Hepatocyte (in vitro differentiated cells): ENCODE data around the gene C1QBP. TPM values are rescaled to one million over a fixed set of nuclear protein-coding genes. Genes with fewer than 3 reads are reported as not detected.

Experiments
- DNase-seq: peaks from one replicate; pipeline ENCODE4 v3.0.0-alpha.2; 2016; ENCODE audit warnings: low spot score
- H2AFZ ChIP-seq: fragments of 200-600 bp; sonication (generic); 2 replicates; pipeline ENCODE4 v1.6.0; 2016; ENCODE audit warnings: antibody characterized with exemption, mild to moderate bottlenecking
- H3K27ac ChIP-seq: fragments of 200-600 bp; sonication (generic); 2 replicates; pipeline ENCODE4 v1.5.1; 2016; ENCODE audit warnings: mild to moderate bottlenecking
- H3K27me3 ChIP-seq: fragments of 200-600 bp; sonication (generic); 2 replicates; pipeline ENCODE4 v1.6.1; 2016
- H3K36me3 ChIP-seq: fragments of 200-600 bp; sonication (generic); replicated peaks from 2 replicates; pipeline ENCODE4 v1.5.1; 2016; ENCODE audit warnings: low read depth; ENCODE audit not compliant: insufficient read depth
- H3K4me1 ChIP-seq: fragments of 200-600 bp; sonication (generic); 2 replicates; pipeline ENCODE4 v1.5.1; 2016; ENCODE audit warnings: mild to moderate bottlenecking, moderate library complexity; ENCODE audit not compliant: insufficient read depth
- H3K4me2 ChIP-seq: fragments of 200-600 bp; sonication (generic); 2 replicates; pipeline ENCODE4 v1.6.0; 2016
- H3K4me3 ChIP-seq: fragments of 200-600 bp; sonication (generic); 2 replicates; pipeline ENCODE4 v1.5.1; 2016; ENCODE audit warnings: mild to moderate bottlenecking
- H3K79me2 ChIP-seq: fragments of 200-600 bp; sonication (generic); 2 replicates; pipeline ENCODE4 v1.6.0; 2017; ENCODE audit warnings: mild to moderate bottlenecking
- H3K9me2 ChIP-seq: fragments of 200-600 bp; sonication (generic); replicated peaks from 2 replicates; pipeline ENCODE4 v1.6.0; 2017; ENCODE audit warnings: mild to moderate bottlenecking; ENCODE audit not compliant: insufficient read depth
- H3K9me3 ChIP-seq: fragments of 200-600 bp; sonication (generic); 2 replicates; pipeline ENCODE4 v1.5.1; 2016; ENCODE audit warnings: low read depth, mild to moderate bottlenecking
- H4K20me1 ChIP-seq: fragments of 200-600 bp; sonication (generic); 2 replicates; pipeline ENCODE4 v1.6.0; 2016; ENCODE audit warnings: mild to moderate bottlenecking; ENCODE audit not compliant: insufficient read depth, poor library complexity, severe bottlenecking
- EZH2 ChIP-seq: fragments of 200-600 bp; sonication (generic); IDR thresholded peaks from 2 replicates; pipeline ENCODE4 v1.6.1; 2016; ENCODE audit warnings: antibody characterized with exemption, mild to moderate bottlenecking, borderline replicate concordance
- EZH2phosphoT487 ChIP-seq: fragments of 200-600 bp; sonication (generic); IDR thresholded peaks from one replicate; pipeline ENCODE4 v1.6.1; 2018; ENCODE audit warnings: antibody characterized with exemption, mild to moderate bottlenecking, low read depth, moderate library complexity; ENCODE audit not compliant: unreplicated experiment, severe bottlenecking
- WGBS: methylation state at CpG from one replicate; pipeline ENCODE4 v1.1.6; 2016; ENCODE audit warnings: low lambda C conversion rate; ENCODE audit errors: missing lambda C conversion rate; 5-methylcytosine and 5-hydroxymethylcytosine counted together
- polyA plus RNA-seq: library from polyadenylated mRNA; unstranded; fragments of >200 nt; fragmentation: Nextera tagmentation; extraction: Ambion mirVana; gene quantifications from 2 replicates; pipeline ENCODE4 v1.2.1, GENCODE V29; 2016
- total RNA-seq: library from RNA; depleted of rRNA; stranded (reverse); fragments of >200 nt; gene quantifications from 2 replicates; pipeline ENCODE4 v1.2.3, GENCODE V29; 2014
- TF ChIP-seq, protein P1 (sequence below): fragments of 200-600 bp; sonication (generic); IDR thresholded peaks from 2 replicates; pipeline ENCODE4 v1.5.1; 2016; ENCODE audit warnings: antibody characterized with exemption, mild to moderate bottlenecking; ENCODE audit not compliant: poor library complexity

C1QBP gene
- total and polyA plus RNA-seq, 2 experiments from 2014 or later: 145 to 185 TPM

DNA sequence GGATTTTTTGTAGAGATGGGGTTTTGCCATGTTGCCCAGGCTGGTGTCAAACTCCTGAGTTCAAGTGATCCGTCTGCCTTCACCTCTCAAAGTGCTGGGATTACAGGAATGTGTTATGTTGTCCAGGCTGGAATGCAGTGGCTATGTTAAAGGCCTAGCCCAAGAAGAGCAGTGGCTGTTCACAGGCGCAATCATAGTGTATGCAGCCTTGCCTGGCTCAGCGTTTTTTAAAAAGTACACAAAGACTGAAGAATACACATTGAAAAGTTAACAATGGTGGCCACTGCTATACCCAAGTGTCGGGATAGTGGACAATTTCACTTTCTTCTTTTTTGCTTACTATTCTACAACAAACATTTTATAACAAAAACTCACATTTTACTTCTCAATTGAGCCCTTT lies 40.0 kb upstream of the C1QBP start:
- Histone ChIP-seq H3K27ac (no peak overlapping the region), H3K4me1 (no peaks in the 10 kb centered on the region), H2AFZ (no peak overlapping the region), H3K27me3 (no peaks in the 10 kb centered on the region), H3K79me2 (peaks cover 26% of the 10 kb centered on the region), H3K9me2 (no peaks in the 10 kb centered on the region), H3K9me3 (no peaks in the 10 kb centered on the region), H4K20me1 (no peaks in the 10 kb centered on the region), H3K4me3 (no peak overlapping the region), H3K36me3 (peaks cover 9% of the 10 kb centered on the region), H3K4me2 (no peak overlapping the region)
- DNase-seq: no peak
- WGBS: 96% methylated on average over 4 of the region's 4 CpGs
- TF ChIP-seq, protein P1, sequence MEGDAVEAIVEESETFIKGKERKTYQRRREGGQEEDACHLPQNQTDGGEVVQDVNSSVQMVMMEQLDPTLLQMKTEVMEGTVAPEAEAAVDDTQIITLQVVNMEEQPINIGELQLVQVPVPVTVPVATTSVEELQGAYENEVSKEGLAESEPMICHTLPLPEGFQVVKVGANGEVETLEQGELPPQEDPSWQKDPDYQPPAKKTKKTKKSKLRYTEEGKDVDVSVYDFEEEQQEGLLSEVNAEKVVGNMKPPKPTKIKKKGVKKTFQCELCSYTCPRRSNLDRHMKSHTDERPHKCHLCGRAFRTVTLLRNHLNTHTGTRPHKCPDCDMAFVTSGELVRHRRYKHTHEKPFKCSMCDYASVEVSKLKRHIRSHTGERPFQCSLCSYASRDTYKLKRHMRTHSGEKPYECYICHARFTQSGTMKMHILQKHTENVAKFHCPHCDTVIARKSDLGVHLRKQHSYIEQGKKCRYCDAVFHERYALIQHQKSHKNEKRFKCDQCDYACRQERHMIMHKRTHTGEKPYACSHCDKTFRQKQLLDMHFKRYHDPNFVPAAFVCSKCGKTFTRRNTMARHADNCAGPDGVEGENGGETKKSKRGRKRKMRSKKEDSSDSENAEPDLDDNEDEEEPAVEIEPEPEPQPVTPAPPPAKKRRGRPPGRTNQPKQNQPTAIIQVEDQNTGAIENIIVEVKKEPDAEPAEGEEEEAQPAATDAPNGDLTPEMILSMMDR: no peak
- TF ChIP-seq EZH2phosphoT487 (no peak), EZH2 (no peak)

DNA sequence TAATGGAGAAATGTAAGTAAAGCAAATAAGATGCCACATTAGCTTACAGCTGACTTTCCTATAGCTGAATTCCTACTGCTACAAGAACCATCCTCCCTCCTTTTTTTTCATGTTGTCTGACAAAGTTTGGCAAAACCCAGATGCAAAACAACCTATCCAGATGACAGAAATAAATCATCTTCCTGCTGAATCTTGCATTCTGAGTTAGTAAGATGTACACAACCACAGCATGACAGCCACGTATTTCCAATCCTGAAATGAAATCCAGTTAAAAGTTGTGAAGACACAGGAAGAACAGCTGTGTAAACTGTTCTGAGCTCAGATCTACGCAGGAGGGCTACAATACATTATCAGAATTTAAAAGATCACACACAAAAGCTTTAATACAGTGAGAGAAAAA lies 35.0 kb upstream of the C1QBP start:
- H4K20me1 ChIP-seq: no peaks in the 10 kb centered on the region
- H3K27ac ChIP-seq: no peak overlapping the region
- 88% methylated on average over 2 of the region's 2 CpGs for WGBS
- H3K9me3 ChIP-seq: no peaks in the 10 kb centered on the region
- TF ChIP-seq EZH2phosphoT487 (no peak), EZH2 (no peak)
- TF ChIP-seq, protein P1: no peak
- H3K9me2 ChIP-seq: no peaks in the 10 kb centered on the region
- peaks cover 4% of the 10 kb centered on the region for H3K36me3 ChIP-seq
- H3K79me2 ChIP-seq: peaks cover 3% of the 10 kb centered on the region
- no peak overlapping the region for H3K4me3 ChIP-seq
- H3K27me3 ChIP-seq: no peaks in the 10 kb centered on the region
- H2AFZ ChIP-seq: no peak overlapping the region
- no peak for DNase-seq
- H3K4me2 ChIP-seq: no peak overlapping the region
- H3K4me1 ChIP-seq: no peaks in the 10 kb centered on the region

DNA sequence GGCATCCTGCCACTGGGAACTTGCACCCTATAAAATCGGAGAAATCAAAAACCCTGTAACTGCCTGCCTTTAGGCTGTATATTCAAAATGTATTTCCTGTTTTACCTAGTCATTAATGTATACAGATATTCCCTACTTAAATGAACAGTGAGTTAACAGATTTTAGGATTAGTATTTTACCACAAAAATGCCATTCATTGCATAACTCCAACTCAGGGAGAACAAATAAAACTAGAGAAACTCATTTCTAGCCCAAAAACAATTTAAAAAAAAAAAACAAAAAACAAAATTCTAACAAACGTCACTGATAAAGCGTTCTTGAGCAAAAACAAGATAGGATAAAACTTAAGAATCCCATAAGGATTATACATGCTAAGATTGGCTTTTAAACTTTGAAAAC lies 33.6 kb upstream of the C1QBP start:
- Histone ChIP-seq H2AFZ (no peak overlapping the region), H3K27ac (no peak overlapping the region), H3K9me3 (no peaks in the 10 kb centered on the region), H3K4me1 (no peaks in the 10 kb centered on the region), H4K20me1 (no peaks in the 10 kb centered on the region), H3K27me3 (no peaks in the 10 kb centered on the region), H3K4me3 (no peak overlapping the region), H3K36me3 (peaks cover 4% of the 10 kb centered on the region), H3K79me2 (peaks cover 12% of the 10 kb centered on the region), H3K4me2 (no peak overlapping the region), H3K9me2 (no peaks in the 10 kb centered on the region)
- 88% methylated on average over 3 of the region's 3 CpGs for WGBS
- no peak for DNase-seq
- no peak for TF ChIP-seq EZH2
- TF ChIP-seq, protein P1: no peak
- TF ChIP-seq EZH2phosphoT487: no peak

DNA sequence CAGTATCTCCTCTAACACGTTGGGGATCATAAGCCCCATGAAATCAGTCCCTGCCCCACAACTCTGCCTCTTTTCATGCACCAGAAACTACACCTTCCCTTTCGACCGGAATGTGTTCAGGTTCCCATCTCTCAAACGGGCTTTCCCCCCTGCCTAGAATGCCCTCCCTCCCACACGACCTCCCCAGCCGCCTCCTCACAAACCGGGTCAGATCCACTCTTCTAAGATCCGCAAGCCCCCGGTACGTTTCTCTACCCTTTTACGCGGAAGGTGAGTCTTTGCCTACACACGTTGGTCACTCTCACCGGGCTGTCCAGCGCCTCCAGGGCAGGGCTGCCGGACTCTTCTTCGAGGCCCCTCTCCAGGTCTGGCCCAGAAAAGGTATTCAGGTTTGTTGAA lies 29.1 kb upstream of the C1QBP start:
- WGBS: under 1% methylated on average over 17 of the region's 17 CpGs
- H3K9me3 ChIP-seq: no peaks in the 10 kb centered on the region
- H3K79me2 ChIP-seq: peaks cover 53% of the 10 kb centered on the region
- H2AFZ ChIP-seq: peak overlapping the region; percentile 67
- H4K20me1 ChIP-seq: no peaks in the 10 kb centered on the region
- H3K27me3 ChIP-seq: no peaks in the 10 kb centered on the region
- DNase-seq: no peak
- peak overlapping the region; percentile 32 for H3K27ac ChIP-seq
- peak overlapping the region; percentile 73 for H3K4me3 ChIP-seq
- no peaks in the 10 kb centered on the region for H3K36me3 ChIP-seq
- TF ChIP-seq EZH2phosphoT487 (no peak), EZH2 (no peak)
- TF ChIP-seq, protein P1: no peak
- no peaks in the 10 kb centered on the region for H3K9me2 ChIP-seq
- peak overlapping the region; percentile 92 for H3K4me2 ChIP-seq
- H3K4me1 ChIP-seq: peaks cover 9% of the 10 kb centered on the region
